HepG2 (cell line): ENCODE measurements around the gene ESRRG. TPM values are rescaled to one million over a fixed set of nuclear protein-coding genes. Genes with fewer than 3 reads are reported as not detected.

Experiments
- ATAC-seq: fragments of 200-7000 bp; cut with Tn5 transposase; 3 replicates; pipeline ENCODE4 v1.9.1; 2020; ENCODE audit warnings: mild to moderate bottlenecking, moderate library complexity
- BruUV-seq: library from RNA; stranded (reverse); fragments of 400-500 nt; replicated peaks from 2 replicates; lab custom pipeline; 2021; lab: Mats Ljungman, UMichigan
- CTCF ChIA-PET: fragments of 300-600 bp; formaldehyde crosslinking; extraction: SDS; loops from one replicate; lab custom pipeline; 2021; ENCODE audit warnings: low total read pairs, inconsistent platforms, low intra/inter-chr PET ratio; lab: Yijun Ruan, JAX
- POLR2A ChIA-PET: fragments of 350-600 bp; sonication (Branson Sonifier 250); formaldehyde crosslinking; loops from one replicate; lab custom pipeline; 2020; ENCODE audit warnings: antibody characterized with exemption, inconsistent platforms; lab: Yijun Ruan, JAX
- DNase-seq: peaks from one replicate; pipeline ENCODE4 v3.0.0-alpha.2; 2015; ENCODE audit warnings: low spot score
- FAIRE-seq: peaks from 3 replicates; lab custom pipeline; 2011; peaks lifted over from hg19 to GRCh38; lab: Jason Lieb, UNC
- H2AFZ ChIP-seq: one replicate; pipeline ENCODE4 v1.6.1; 2011; ENCODE audit warnings: low read length, inconsistent platforms
- H3K27ac ChIP-seq: fragments of 300-600 bp; 3 replicates; pipeline ENCODE4 v1.8.0; 2011; ENCODE audit warnings: mixed run types, mild to moderate bottlenecking, mixed read lengths, low read length, inconsistent platforms; ENCODE audit not compliant: insufficient read depth; ENCODE audit errors: extremely low read length
- H3K27me3 ChIP-seq, 2 experiments: fragments of 200-600 bp in 1 of 2; 2 replicates in 1 of 2; 3 replicates in 1 of 2; pipeline versions ENCODE4 v1.6.0 to v1.8.0; 2011; ENCODE audit warnings: low read length in 2 of 2, mild to moderate bottlenecking in 2 of 2, moderate library complexity in 2 of 2, inconsistent platforms in 1 of 2; ENCODE audit not compliant: insufficient read depth in 2 of 2, control insufficient read depth in 1 of 2
- H3K36me3 ChIP-seq, 2 experiments: fragments of 200-600 bp in 1 of 2; replicated peaks in 1 of 2; 2 replicates in 1 of 2; 3 replicates in 1 of 2; pipeline versions ENCODE4 v1.5.1 to v1.8.0; 2011; ENCODE audit warnings: low read length in 2 of 2, inconsistent platforms in 1 of 2; ENCODE audit not compliant: insufficient read depth in 2 of 2, control insufficient read depth in 1 of 2
- H3K4me1 ChIP-seq: 2 replicates; pipeline ENCODE4 v1.5.1; 2012; ENCODE audit warnings: low read length, inconsistent platforms; ENCODE audit not compliant: insufficient read depth
- H3K4me2 ChIP-seq: 2 replicates; pipeline ENCODE4 v1.6.0; 2011; ENCODE audit warnings: low read depth, low read length, inconsistent platforms
- H3K4me3 ChIP-seq, 3 experiments: fragments of 200-600 bp in 1 of 3; sonication (generic), shearing (Covaris generic) in 1 of 3; replicated peaks in 1 of 3; 2 replicates each; pipeline ENCODE4 v1.5.1; 2011 to 2016; ENCODE audit warnings: low read length in 3 of 3, inconsistent platforms in 2 of 3, low read depth in 2 of 3, mild to moderate bottlenecking in 2 of 3, control low read depth in 1 of 3, mixed read lengths in 1 of 3; ENCODE audit not compliant: insufficient read depth in 1 of 3
- H3K79me2 ChIP-seq: one replicate; pipeline ENCODE4 v1.6.1; 2011; ENCODE audit warnings: low read length, inconsistent platforms; ENCODE audit not compliant: insufficient read depth
- H3K9ac ChIP-seq: 2 replicates; pipeline ENCODE4 v1.6.0; 2011; ENCODE audit warnings: mild to moderate bottlenecking, low read depth, low read length, inconsistent platforms; ENCODE audit not compliant: insufficient read depth
- H3K9me3 ChIP-seq: 2 replicates; pipeline ENCODE4 v1.5.1; 2012; ENCODE audit warnings: mild to moderate bottlenecking, low read length
- H4K20me1 ChIP-seq: 2 replicates; pipeline ENCODE4 v1.6.0; 2011; ENCODE audit warnings: inconsistent platforms, mild to moderate bottlenecking, low read length, moderate library complexity; ENCODE audit not compliant: insufficient read depth
- AGO2 ChIP-seq: fragments of 200-400 bp; formaldehyde crosslinking; optimal IDR thresholded peaks from 2 replicates; pipeline ENCODE3; 2017; ENCODE audit warnings: mild to moderate bottlenecking, low read depth, low read length, moderate library complexity
- ATF1 ChIP-seq: IDR thresholded peaks from 2 replicates; pipeline ENCODE4 v1.6.1; 2016; ENCODE audit warnings: mild to moderate bottlenecking, control low read depth
- MEIS2 ChIP-seq: sonication (generic); formaldehyde crosslinking; IDR thresholded peaks from 2 replicates; pipeline ENCODE4 v1.9.0; 2021; ENCODE audit warnings: mild to moderate bottlenecking, missing genetic modification reagents
- MTA3 ChIP-seq: sonication (generic); formaldehyde crosslinking; IDR thresholded peaks from 2 replicates; pipeline ENCODE4 v1.4.0; 2020; ENCODE audit warnings: missing genetic modification reagents
- RCOR2 ChIP-seq: IDR thresholded peaks from 2 replicates; pipeline ENCODE4 v1.6.1; 2016; ENCODE audit warnings: missing biosample characterization, missing genetic modification reagents
- RFXAP ChIP-seq: sonication (generic); formaldehyde crosslinking; IDR thresholded peaks from 2 replicates; pipeline ENCODE4 v1.4.0; 2020; ENCODE audit warnings: missing genetic modification reagents, borderline replicate concordance
- ZNF143 ChIP-seq: sonication (generic); formaldehyde crosslinking; IDR thresholded peaks from 2 replicates; pipeline ENCODE4 v1.4.0; 2020; ENCODE audit warnings: missing genetic modification reagents
- ZNF335 ChIP-seq: sonication (generic); formaldehyde crosslinking; IDR thresholded peaks from 2 replicates; pipeline ENCODE4 v1.4.0; 2020; ENCODE audit warnings: missing genetic modification reagents
- ZNF546 ChIP-seq: sonication (generic); formaldehyde crosslinking; conservative IDR thresholded peaks from 2 replicates; pipeline ENCODE4 v1.8.1; 2023; ENCODE audit warnings: mild to moderate bottlenecking, missing genetic modification reagents
- ZNF687 ChIP-seq: sonication (generic); formaldehyde crosslinking; IDR thresholded peaks from 2 replicates; pipeline ENCODE4 v1.5.1; 2020; ENCODE audit warnings: mild to moderate bottlenecking, missing genetic modification reagents, moderate library complexity
- WGBS: methylation state at CpG from one replicate; pipeline ENCODE4 v1.1.6; 2017; ENCODE audit warnings: low lambda C conversion rate; 5-methylcytosine and 5-hydroxymethylcytosine counted together
- in situ Hi-C: cut with HindIII; loops from 2 replicates; pipeline ENCODE4 v1.10.0; 2017; ENCODE audit warnings: low pct_unique_long_range_greater_than_20kb; ENCODE audit not compliant: extremely low pct_ligation_motif_present
- intact Hi-C: fragments of 100-400 bp; cut with micrococcal nuclease; formaldehyde crosslinking; loops from one replicate; pipeline ENCODE4 v1.10.0; 2022; ENCODE audit not compliant: unreplicated experiment
- polyA plus RNA-seq, 8 experiments: library from polyadenylated mRNA; depleted of rRNA in 3 of 8; stranded (reverse) in 7 of 8; unstranded in 1 of 8; fragments of >200 nt; fragmentation: Illumina TruSeq in 4 of 8; extraction: Trizol in 4 of 8; gene quantifications; 2 replicates each; pipeline versions ENCODE4 v1.2.1 to v1.2.3, GENCODE V29; 2011 to 2016; ENCODE audit warnings: low read depth in 4 of 8, missing spikeins in 1 of 8, mixed read lengths in 1 of 8; ENCODE audit not compliant: insufficient read depth in 1 of 8
- total RNA-seq, 5 experiments: library from RNA; depleted of rRNA; stranded (reverse); fragments of >200 nt; fragmentation: Illumina TruSeq; extraction: Trizol; gene quantifications; 2 replicates each; pipeline ENCODE4 v1.2.3, GENCODE V29; 2016; ENCODE audit warnings: low read depth in 1 of 5

The ESRRG gene
- total and polyA plus RNA-seq, 2 of the 13 experiments (the other 11 are each of a cell fraction or from before 2014, with no cell fraction given), result not detected

GRCh38 chr1:216582151-216582550, 141.1 kb downstream of the ESRRG start:
- FAIRE-seq, result no peak
- 0% methylated on average over 2 of the region's 2 CpGs for WGBS
- BruUV-seq, result no TSS peak

More at GRCh38 chr1:216582151-216582550, 141.1 kb downstream of the ESRRG start:
- H3K27me3 ChIP-seq, result no peaks in the 10 kb centered on the region
- in situ Hi-C loops, result no loop called here
- H3K4me2 ChIP-seq, result no peak overlapping the region
- H3K79me2 ChIP-seq, result no peaks in the 10 kb centered on the region
- no peak for DNase-seq
- POLR2A ChIA-PET, result no interaction called here
- no peak for ATAC-seq
- TF ChIP-seq ZNF687 (no peak), MTA3 (no peak), ATF1 (no peak), ZNF546 (CRISPR knock-in tag) (no peak), AGO2 (no peak), RCOR2 (CRISPR knock-in tag) (no peak), ZNF143 (CRISPR knock-in tag) (no peak), MEIS2 (no peak), ZNF335 (CRISPR knock-in tag) (no peak), RFXAP (CRISPR knock-in tag) (no peak)
- TF ChIP-seq, all 625 proteins: peak for 0
- Histone ChIP-seq H3K36me3 (no peaks in the 10 kb centered on the region), H2AFZ (no peak overlapping the region), H3K9me3 (no peaks in the 10 kb centered on the region), H3K9ac (no peak overlapping the region), H4K20me1 (no peaks in the 10 kb centered on the region), H3K4me3 (no peak overlapping the region), H3K27ac (no peak overlapping the region), H3K4me1 (no peaks in the 10 kb centered on the region)
- CTCF ChIA-PET, result no interaction called here
- intact Hi-C loops, result no loop called here
